Measurements from ENCODE around the gene IL1RL1.

The IL1RL1 gene

GRCh38 chr2:102367331-102367971 is 56.1 kb downstream of the IL1RL1 start:
- no peak for DNase-seq (ENCODE audit: low read depth in 2 of 2)

DNA sequence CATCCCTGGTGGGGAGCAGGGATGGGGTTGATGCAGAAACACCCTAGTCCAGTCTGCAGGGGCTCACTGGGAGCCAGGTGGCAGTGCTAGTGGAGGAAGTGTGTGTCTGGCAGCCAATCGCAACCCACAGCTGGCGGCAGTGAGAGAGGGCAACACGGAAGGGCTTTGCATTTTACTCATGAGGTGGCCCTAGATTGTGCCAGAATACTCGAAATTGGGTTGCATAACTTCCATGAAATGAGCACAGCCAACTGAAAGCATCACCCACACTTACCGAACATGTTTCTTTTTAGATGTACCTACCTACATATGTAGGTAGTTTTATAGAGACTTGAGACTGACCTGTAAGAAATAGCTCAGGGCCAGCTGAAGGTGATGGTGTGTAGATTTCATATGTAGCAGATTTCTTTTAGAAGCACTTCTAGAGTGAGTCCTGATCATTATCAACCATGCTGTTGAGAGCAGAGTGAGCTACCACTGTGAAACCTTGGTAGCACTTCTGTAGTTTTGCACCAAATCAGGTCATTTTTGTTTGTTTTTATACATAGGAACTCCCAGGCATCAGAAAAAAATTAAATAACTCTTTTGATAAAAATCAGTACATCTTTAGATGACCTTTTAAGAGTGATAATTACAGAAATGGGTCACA is 57.2 kb downstream of the IL1RL1 start:
- no peak for DNase-seq (ENCODE audit: low read depth in 2 of 2)

DNA sequence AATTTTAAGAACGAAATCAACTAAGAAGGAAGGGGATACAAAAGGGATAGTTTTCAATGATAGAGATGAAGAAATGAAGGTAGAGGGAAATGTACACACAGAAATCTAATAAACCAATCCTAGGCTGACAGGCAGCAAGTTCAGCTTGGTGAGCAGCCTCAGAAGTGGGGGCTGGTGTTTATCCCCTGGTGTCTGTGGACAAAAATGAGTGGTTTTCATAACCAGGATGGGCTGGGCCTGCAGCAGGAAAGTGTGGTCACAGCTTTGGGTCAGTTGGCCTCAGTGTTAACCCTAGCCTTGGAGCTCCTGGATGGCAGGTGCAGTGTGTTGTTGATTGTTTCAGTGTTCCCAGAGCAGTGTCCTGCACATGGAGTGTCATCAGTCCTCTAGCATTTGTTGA is 58.5 kb downstream of the IL1RL1 start:
- DNase-seq (ENCODE audit: low read depth in 2 of 2) = no peak

DNA sequence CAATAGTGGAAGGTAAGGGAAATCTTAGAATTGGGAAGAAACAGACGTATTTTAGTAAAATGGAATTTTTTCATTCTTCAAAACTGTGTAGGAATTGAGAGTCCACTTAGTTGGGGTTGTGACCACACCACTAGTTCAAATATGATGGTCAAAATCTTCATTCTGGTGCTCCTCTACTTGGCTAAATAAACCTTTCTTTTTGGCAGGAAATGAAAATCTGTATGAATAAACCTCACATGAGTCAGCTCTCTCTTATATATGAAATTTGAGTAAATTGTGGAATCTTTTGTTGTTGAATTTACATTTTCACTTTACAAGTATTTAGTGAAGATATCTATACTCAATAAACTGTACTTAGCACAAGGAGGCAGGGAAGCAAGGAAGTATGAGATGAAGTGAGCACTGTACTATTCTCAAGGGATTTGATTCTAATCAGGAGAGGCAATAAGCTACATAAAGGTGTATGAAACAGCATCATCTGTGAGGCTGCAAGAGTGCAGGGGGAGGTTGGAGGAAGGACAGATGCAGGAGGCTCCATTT is 64.8 kb downstream of the IL1RL1 start:
- no peak for DNase-seq (ENCODE audit: low read depth in 2 of 2)

GRCh38 chr2:102383722-102384121 is 72.4 kb downstream of the IL1RL1 start:
- no peak for DNase-seq (ENCODE audit: low read depth in 2 of 2)

- no peak for DNase-seq (ENCODE audit: low read depth in 2 of 2)
Observed at GRCh38 chr2:102385522-102385921, 74.2 kb downstream of the IL1RL1 start.

DNA sequence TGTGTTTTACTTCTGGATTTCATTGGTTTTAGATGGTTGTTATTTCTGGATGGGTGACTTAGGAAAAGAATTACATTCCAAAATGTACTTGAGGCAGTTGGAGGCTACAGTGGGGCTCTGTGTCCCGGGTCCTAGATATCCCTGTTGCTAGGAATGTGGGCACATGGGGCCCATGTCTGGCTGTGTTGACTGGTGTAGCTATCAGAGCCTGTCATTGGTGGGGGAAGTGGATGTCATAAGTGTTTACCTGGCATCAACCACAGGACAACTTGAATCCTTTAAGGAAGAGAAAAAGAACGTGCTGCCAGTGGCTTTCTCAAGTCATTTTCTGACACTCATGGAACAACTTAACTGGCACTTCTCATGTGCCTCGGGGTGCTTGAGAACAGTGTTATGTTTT is 74.6 kb downstream of the IL1RL1 start:
- DNase-seq (ENCODE audit: low read depth in 2 of 2) = no peak

DNA sequence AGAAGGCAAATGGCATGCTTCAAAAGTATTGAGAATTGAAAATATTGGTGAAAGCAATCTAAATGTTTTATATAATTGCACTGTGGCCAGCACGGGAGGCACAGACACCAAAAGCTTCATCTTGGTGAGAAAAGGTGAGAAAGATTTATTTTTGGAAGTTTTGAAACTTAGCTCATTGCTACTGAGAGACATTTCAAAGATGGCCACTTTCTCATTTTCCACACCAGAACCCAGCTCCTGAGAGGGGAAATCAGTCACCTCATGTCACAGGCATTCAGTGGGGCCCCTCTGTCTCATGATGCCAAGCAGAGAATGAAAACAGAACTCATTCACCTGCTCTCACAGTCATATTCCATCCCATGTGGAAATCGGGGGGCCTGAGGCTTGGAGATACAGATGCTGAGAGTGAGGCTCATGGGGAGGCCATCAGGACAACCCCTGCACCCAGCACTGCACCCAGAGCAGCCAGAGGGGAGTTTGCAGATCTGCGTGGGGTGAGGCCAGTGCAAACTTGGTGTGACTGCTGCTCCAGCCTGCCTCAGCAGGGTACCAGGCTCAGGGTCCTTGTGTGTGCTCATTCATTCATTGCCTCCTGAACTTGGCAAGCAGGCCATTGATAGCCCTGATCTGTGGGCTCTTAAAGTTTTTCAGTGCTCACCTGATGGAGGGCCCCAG is 75.6 kb downstream of the IL1RL1 start:
- DNase-seq (ENCODE audit: low read depth in 2 of 2) = no peak

DNA sequence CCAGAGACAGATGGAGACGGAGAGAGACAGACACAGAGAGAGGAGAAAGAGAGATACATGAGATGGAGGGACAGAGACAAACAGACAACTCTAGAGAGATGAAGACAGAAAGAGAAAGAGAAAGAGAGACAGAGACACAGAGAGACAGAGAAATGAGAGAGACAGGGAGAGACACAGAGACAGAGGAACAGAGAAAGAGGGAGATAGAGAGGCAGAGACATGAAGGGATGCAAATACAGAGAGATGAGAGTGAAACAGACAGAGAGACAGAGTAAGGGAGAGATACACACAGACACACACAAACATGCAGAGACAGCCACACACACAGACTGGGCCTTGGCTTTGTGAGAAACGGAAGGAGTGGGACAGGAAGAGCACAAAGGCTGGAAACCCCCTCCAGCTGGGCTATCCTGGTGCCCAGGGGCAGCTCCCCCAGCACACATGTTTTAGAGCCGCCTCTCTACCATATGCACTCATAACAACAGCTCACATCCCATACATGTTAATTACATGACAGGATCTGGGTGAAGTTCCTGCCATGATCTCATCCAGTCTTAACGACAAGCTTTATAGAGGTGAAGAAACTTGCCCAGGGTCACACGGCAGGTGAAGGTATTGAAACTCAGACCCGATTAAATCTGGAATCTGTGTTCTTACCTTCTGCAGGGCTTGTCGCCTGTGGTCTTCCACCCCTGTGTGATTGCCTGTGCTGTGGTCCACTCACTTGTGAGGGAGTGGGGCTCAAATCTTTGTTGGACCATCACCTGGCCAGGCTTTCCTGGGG is 76.6 kb downstream of the IL1RL1 start:
- no peak for DNase-seq (ENCODE audit: low read depth in 2 of 2)

DNA sequence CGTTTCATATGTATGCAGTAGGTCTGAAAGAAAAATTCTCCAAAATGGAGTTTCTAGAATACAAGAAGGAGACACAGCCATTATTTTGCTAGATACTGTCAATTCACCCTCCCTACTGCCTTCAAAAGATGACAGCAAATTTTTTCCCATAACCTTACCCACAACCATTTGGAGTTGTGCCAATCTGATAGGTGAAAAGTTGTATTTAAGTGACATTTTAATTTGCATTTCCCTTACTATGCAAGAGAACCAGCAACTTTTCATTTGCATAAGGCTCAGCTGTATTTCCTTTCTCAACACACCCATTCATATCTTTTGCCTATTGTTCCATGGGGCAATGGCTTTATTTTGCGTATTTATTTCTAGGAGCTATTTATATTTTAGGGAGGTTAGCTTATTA is 80.2 kb downstream of the IL1RL1 start:
- no peak for DNase-seq (ENCODE audit: low read depth in 2 of 2)

DNA sequence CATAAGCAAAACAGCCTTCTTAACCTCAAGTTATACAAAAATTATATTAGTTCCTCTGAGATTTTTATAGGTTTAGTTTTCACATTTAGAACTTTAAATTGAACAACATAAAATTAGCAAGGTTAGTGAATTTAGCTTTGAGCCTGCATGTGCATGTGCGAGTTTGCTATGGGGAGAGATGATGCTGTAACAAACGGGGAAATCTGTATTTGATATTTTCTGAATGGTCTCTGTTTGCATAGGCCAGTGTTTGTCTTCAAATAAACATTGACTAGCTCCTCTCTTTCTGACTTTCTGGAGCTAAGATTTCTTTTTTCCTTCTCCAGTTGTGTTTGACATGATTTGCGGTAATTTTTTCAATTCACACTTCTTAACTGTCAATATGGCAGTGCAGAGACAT is 80.7 kb downstream of the IL1RL1 start:
- no peak for DNase-seq (ENCODE audit: low read depth in 2 of 2)

DNA sequence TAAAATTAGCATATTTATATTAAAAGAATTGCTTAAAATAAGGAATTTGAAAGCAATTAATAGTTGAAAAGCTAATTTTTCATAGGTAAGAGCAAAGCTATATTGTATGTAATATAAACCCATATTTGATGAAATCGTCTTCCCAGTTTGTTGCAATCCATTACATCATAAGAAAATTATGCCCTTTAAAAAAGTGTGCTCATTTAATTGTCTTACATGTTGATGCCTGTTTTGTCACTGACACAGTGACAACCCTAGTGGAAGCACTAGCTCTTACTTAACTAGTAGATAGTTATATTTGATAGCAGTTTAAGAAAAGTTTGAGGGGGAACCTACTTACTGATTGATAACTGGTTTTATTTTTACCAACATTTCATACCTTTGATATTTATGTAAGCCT is 81.6 kb downstream of the IL1RL1 start:
- no peak for DNase-seq (ENCODE audit: low read depth in 2 of 2)

- DNase-seq (ENCODE audit: low read depth in 2 of 2) = no peak
Observed at GRCh38 chr2:102396012-102396411, 84.6 kb downstream of the IL1RL1 start.

DNA sequence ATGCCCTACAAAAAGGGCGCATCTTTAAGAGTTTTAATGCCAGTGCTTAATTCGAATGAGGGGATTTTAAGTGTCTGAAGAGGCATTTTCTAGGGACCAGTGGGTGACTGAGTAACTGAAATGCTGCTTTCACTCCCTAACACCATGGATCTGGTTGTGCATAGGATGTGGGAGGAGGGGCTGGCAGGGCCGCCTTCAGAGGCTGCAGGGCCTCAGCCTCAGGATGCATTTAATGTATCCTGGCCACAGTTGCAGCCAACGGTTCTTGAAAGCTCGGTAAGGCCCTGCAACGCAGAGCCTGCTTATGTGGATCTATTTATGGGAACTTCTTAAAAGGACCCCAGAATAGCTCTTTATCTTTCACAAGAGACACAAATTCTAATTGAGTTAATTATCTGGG is 85.8 kb downstream of the IL1RL1 start:
- no peak for DNase-seq (ENCODE audit: low read depth in 2 of 2)

DNA sequence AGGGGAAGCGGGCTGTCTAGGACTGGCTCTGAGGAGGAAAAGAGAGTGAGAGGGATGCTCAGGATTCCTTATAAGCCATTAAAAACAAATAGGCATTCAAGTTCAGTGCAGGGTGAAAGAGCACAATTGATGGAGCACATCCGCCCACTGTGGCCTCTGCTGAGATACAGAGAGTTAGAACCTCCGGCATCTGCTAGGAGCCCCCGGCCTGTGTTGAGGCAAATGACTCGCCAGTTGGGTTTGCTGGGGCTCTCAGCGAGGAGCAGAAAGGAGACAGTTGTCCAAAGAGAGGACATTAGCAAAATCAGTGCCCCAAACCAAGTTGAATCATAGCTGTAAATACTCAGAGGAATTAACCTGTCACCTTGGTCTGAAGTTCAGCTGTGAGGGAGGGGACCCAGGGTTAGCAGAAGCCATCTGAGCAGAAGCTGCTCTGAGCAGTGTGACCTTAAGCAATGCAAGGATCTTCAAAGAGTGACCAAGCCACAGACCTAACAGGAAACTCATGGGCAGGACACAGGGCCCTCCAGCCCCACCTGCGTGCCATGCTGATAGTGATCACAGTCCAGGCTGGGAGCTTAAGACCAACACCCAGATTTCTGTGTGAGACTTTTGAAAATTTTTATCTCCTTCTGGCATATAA is 88.3 kb downstream of the IL1RL1 start:
- no peak for DNase-seq (ENCODE audit: low read depth in 2 of 2)

DNA sequence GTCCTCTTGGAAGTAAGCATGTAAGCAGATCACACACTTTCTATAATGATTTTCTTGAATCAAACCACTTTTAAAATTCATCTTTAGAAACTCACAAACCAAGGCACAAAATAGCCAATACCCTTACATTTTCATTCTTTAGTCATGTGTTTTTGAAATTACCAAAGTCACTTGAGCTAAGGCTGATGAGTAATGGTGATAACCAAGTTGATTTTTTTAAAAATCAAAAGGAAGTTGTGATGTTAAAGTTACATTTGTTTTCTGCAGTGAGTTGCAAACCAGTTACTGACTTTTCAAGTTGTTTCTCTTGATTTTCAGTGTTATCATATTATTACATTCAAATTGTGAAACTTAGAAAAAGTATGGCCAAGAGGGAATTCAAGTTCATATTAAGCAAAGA is 90.1 kb downstream of the IL1RL1 start:
- DNase-seq (ENCODE audit: low read depth in 2 of 2) = no peak

Data from stimulated activated CD4-positive, alpha-beta T cell treated with anti-CD3 and anti-CD28 coated beads, Interleukin-1b, Interleukin-23, amount 100 ng/mL, for 1 hour (primary cell).